Sigmoid colon (tissue), 4 donors: ENCODE results near the gene AACS.

ENCODE experiments used
- EP300 ChIP-seq, 4 donors: sonication (generic); formaldehyde crosslinking; IDR thresholded peaks; one replicate each; pipeline ENCODE4 v1.6.1; 2017; ENCODE audit warnings: antibody characterized with exemption in 4 of 4
- POLR2A ChIP-seq, 2 donors: fragments of 450-650 bp; IDR thresholded peaks; one replicate each; pipeline ENCODE4 v1.6.1; 2016; ENCODE audit warnings: antibody characterized with exemption in 2 of 2, mild to moderate bottlenecking in 2 of 2, moderate library complexity in 2 of 2
- TF ChIP-seq, protein P1 (sequence below), 4 experiments: fragments of 450-650 bp in 3 of 4; fragments of 200-600 bp in 1 of 4; IDR thresholded peaks; one replicate each; pipeline ENCODE4 v1.5.1; 2016 to 2019; ENCODE audit warnings: antibody characterized with exemption in 4 of 4, mild to moderate bottlenecking in 3 of 4, moderate library complexity in 2 of 4

DNA sequence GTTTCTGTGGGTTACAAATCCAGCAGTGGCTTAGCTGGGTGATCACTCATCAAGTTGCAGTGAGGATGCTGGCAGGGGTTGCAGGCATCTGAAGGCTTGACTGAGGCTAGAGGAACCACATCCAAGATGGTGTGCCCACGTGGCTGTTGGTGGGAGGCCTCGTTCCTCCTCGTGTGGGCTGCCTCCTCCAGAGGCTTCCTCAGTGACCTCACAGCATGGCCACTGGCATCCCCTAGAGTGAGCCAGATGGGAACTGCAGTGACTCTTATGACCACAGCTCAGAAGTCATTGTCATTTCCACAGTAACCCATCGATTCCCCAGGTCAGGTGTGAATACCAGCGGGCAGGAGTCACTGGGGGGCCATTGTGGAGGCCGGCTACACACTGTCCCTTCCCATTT is 17.8 kb downstream of the AACS start:
- TF ChIP-seq, protein P1, sequence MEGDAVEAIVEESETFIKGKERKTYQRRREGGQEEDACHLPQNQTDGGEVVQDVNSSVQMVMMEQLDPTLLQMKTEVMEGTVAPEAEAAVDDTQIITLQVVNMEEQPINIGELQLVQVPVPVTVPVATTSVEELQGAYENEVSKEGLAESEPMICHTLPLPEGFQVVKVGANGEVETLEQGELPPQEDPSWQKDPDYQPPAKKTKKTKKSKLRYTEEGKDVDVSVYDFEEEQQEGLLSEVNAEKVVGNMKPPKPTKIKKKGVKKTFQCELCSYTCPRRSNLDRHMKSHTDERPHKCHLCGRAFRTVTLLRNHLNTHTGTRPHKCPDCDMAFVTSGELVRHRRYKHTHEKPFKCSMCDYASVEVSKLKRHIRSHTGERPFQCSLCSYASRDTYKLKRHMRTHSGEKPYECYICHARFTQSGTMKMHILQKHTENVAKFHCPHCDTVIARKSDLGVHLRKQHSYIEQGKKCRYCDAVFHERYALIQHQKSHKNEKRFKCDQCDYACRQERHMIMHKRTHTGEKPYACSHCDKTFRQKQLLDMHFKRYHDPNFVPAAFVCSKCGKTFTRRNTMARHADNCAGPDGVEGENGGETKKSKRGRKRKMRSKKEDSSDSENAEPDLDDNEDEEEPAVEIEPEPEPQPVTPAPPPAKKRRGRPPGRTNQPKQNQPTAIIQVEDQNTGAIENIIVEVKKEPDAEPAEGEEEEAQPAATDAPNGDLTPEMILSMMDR (IDR thresholded peaks at IDR 0.05): no peak
- TF ChIP-seq POLR2A (IDR thresholded peaks at IDR 0.05) (no peak), EP300 (IDR thresholded peaks at IDR 0.05) (no peak)
